Ascending aorta (tissue), 2 donors: ENCODE measurements around the gene KCMF1. TPM values are rescaled to one million over a fixed set of nuclear protein-coding genes. Genes with fewer than 3 reads are reported as not detected.

Experiments used
- DNase-seq, 2 donors: peaks; one replicate each; pipeline ENCODE4 v3.0.0-alpha.2; 2019; ENCODE audit warnings: low spot score in 2 of 2
- H3K27ac ChIP-seq, 2 donors: fragments of 200-600 bp; sonication (generic); one replicate each; pipeline ENCODE4 v1.5.1; 2016 to 2017; ENCODE audit warnings: mild to moderate bottlenecking in 1 of 2
- H3K27me3 ChIP-seq: fragments of 200-600 bp; sonication (generic); one replicate; pipeline ENCODE4 v1.5.1; 2017
- H3K36me3 ChIP-seq, 2 donors: fragments of 200-600 bp; sonication (generic); one replicate each; pipeline ENCODE4 v1.5.1; 2016
- H3K4me1 ChIP-seq, 2 donors: fragments of 200-600 bp; sonication (generic); one replicate each; pipeline ENCODE4 v1.5.1; 2016 to 2017; ENCODE audit warnings: mild to moderate bottlenecking in 1 of 2
- H3K4me3 ChIP-seq, 2 donors: fragments of 200-600 bp; sonication (generic); one replicate each; pipeline ENCODE4 v1.5.1; 2016 to 2017; ENCODE audit warnings: mild to moderate bottlenecking in 1 of 2
- H3K9me3 ChIP-seq, 2 donors: fragments of 200-600 bp; sonication (generic); one replicate each; pipeline ENCODE4 v1.5.1; 2016
- CTCF ChIP-seq, 3 experiments: fragments of 200-600 bp in 2 of 3; fragments of 450-650 bp in 1 of 3; sonication (generic) in 2 of 3; IDR thresholded peaks; one replicate each; pipeline ENCODE4 v1.5.1; 2016 to 2019; ENCODE audit warnings: antibody characterized with exemption in 3 of 3, mild to moderate bottlenecking in 1 of 3, moderate library complexity in 1 of 3
- intact Hi-C: fragments of 100-400 bp; cut with DNase I; formaldehyde crosslinking; loops from one replicate; pipeline ENCODE4 v1.15.1; 2023
- total RNA-seq: library from RNA; depleted of rRNA; stranded (reverse); fragments of >200 nt; gene quantifications from one replicate; pipeline ENCODE4 v1.1.0, GENCODE V29; 2016

The KCMF1 gene
- total RNA-seq, 1 donor from 2014 or later, result 14.4 TPM

DNA sequence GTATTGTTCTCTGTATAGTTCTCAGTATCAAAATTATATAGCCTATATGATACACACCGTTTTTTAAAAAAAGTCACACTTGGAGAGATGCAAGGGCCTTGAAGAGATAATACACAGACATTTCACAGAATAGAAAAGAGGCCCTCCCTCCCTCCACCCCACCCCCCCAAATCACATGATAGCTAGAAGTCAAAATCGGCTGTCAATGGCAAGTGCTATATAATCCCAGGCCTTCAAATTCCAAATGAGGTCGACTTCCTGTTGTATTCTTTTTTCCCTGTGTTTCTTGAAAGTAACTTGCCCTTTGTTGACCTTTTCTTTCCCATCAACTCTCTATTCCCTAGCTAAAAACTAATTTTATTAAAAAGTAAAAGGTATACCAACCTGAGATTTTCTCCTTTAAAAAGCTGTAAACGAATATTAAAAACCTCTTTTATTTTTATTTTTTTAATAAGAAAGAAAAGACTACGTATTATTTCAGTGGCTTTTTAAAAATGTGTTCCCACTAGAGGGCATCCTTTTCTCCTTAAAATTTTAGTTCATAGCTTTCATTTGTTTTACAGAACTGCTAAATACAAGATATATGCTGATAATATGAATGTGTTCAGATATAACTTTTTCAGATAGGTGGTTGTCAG, 46.6 kb downstream of the KCMF1 start:
- no peak for DNase-seq
- no peak overlapping the region for H3K4me3 ChIP-seq
- intact Hi-C loops, result loop anchor here (2.0 kb wide), 1 partner anchor 41 kb away; no protein-coding TSS in a partner anchor
- H3K27ac ChIP-seq, result no peak overlapping the region
- no peaks in the 10 kb centered on the region for H3K27me3 ChIP-seq
- no peaks in the 10 kb centered on the region for H3K9me3 ChIP-seq
- H3K4me1 ChIP-seq, result peaks cover 0 to 29% of the 10 kb centered on the region in 2 donors
- no peaks in the 10 kb centered on the region for H3K36me3 ChIP-seq
- TF ChIP-seq CTCF (IDR thresholded peaks at IDR 0.05), result peak in 1 of 3 experiments; percentile 34

DNA sequence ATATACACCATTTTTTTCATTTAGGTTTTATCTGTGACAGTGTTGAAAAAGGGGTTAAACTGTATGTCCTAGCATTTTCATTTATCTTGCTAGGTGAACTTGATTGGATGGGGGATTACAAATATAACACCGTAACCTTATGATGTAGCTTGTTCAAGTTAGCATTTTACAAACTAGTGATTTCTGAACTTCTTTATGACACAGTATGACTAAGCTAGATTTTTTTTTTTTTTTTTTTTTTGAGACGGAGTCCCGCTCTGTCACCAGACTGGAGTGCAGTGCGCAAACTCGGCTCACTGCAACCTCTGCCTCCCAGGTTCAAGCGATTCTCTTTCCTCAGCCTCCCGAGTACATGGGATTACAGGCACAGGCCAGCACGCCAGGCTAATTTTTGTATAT, 47.1 kb downstream of the KCMF1 start:
- Histone ChIP-seq H3K4me3 (no peak overlapping the region), H3K27me3 (no peaks in the 10 kb centered on the region), H3K9me3 (no peaks in the 10 kb centered on the region), H3K36me3 (no peaks in the 10 kb centered on the region), H3K4me1 (peaks cover 0 to 25% of the 10 kb centered on the region in 2 donors), H3K27ac (no peak overlapping the region)
- TF ChIP-seq CTCF (IDR thresholded peaks at IDR 0.05), result no peak
- intact Hi-C loops, result no loop called here
- DNase-seq, result no peak

DNA sequence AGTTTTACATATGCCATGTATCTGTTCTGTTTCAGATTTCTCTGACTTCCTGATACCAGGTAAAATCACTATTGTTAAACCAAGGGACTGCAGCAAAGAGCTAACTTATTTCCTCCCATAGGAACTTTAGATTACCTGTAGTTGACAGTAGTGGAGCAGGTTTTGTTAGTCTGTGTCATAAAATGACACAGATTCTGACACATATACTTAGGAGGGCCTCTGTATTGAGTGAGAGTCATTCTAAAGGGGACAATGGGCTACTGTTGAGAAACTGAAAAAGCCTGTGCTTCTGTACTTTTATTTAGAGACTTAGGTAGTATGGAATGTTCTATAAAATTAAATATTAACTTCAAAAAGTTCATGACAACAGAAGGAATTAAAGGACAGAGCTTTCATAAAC, 48.2 kb downstream of the KCMF1 start:
- no peaks in the 10 kb centered on the region for H3K27me3 ChIP-seq
- peaks cover 0 to 22% of the 10 kb centered on the region in 2 donors for H3K4me1 ChIP-seq
- H3K4me3 ChIP-seq, result no peak overlapping the region
- no peaks in the 10 kb centered on the region for H3K36me3 ChIP-seq
- DNase-seq, result no peak
- intact Hi-C loops, result no loop called here
- H3K27ac ChIP-seq, result no peak overlapping the region
- no peak for TF ChIP-seq CTCF (IDR thresholded peaks at IDR 0.05)
- no peaks in the 10 kb centered on the region for H3K9me3 ChIP-seq

- Histone ChIP-seq H3K4me3 (no peak overlapping the region), H3K36me3 (no peaks in the 10 kb centered on the region), H3K27ac (no peak overlapping the region), H3K4me1 (peaks cover 0 to 4% of the 10 kb centered on the region in 2 donors), H3K9me3 (no peaks in the 10 kb centered on the region), H3K27me3 (no peaks in the 10 kb centered on the region)
- intact Hi-C loops, result no loop called here
- DNase-seq, result no peak
- TF ChIP-seq CTCF (IDR thresholded peaks at IDR 0.05), result no peak
Measured at GRCh38 chr2:85022232-85022631, 51.3 kb downstream of the KCMF1 start.

GRCh38 chr2:85024372-85025047, 53.5 kb downstream of the KCMF1 start:
- DNase-seq, result no peak
- intact Hi-C loops, result no loop called here

More at GRCh38 chr2:85024372-85025047, 53.5 kb downstream of the KCMF1 start:
- Histone ChIP-seq H3K4me3 (no peak overlapping the region), H3K4me1 (no peaks in the 10 kb centered on the region), H3K27me3 (no peaks in the 10 kb centered on the region), H3K9me3 (no peaks in the 10 kb centered on the region), H3K27ac (no peak overlapping the region), H3K36me3 (peaks cover 14 to 18% of the 10 kb centered on the region in 2 donors)
- TF ChIP-seq CTCF (IDR thresholded peaks at IDR 0.05), result no peak
